GM19023 (cell line): ENCODE results near the gene DMD.
"Not testable (repeated sequence)": the region's sequence is repeated elsewhere in the genome, so short reads cannot be mapped to it uniquely, and the experiment has no call there.

Experiments used
- ATAC-seq: cut with Tn5 transposase; IDR thresholded peaks from one replicate; pipeline ENCODE4 v1.9.1; 2021; ENCODE audit warnings: mild to moderate bottlenecking, moderate library complexity; ENCODE audit not compliant: unreplicated experiment

Gene DMD

GRCh38 chrX:31383991-31384390, 1827.4 kb downstream of the DMD start:
- ATAC-seq: no peak

DNA sequence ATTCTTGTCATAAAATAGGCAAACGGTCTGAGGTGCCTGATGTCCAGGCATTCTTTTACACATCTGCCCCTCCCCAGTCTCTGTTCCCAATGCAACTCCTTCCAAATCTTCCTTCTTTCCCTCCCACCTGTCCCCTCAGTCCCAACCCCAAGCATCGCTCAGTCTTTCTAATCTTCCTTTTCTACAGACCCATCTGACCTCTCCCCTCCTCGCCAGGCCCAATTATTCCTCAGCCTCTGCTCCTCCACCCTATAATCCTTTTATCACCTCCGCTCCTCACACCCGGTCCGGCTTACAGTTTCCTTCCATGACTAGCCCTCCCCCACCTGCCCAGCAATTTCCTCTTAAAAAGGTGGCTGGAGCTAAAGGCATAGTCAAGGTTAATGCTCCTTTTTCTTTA, 1832.4 kb downstream of the DMD start:
- ATAC-seq: not testable (repeated sequence)

GRCh38 chrX:31377821-31378220, 1833.5 kb downstream of the DMD start:
- ATAC-seq: not testable (repeated sequence)

DNA sequence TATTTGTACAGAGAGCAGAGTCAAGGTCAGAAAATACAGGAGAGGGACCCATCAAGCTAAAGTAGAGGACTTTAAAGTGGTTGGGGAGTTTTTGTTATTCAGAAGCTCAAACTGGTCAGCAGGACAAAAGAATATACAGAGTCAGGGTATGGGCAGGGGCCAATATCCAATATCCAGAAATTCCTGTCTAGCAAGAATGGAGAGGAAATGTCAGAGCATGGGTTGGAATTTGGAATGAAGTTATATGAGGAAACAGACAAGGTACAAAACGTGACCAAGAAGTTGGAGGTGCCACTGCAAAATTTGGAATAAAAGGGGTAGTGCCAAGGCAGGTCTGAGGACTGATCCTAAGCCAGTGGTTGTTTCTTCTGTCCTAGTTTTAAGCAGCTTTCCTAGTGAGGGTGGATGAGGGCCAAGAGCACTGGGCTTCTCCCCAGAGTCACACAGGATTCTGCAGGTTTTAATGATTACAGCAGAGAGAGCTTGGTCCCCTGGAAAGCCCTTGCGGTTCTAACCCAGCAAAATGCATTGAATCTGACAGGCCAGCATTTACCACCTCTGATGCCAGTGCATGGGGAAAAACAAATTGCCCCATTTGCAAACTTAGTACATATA, 1834.8 kb downstream of the DMD start:
- no peak for ATAC-seq

DNA sequence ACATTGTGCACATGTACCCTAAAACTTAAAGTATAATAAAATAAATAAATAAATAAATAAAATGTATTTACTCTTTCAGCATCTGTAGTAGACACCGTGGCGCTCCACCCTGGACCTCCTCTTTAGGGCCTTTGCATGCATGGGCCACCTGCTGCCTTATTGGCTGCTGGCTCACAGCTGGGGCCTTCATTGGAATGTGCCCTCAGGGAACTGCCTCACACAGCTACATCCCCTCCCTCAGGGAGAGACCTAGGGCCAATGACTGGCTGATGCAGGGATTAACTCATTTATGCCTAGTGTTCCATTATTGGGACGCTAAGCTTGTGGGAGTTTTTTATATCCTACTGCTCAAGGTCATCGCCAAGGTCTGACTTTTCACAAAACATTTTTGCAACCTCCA, 1836.6 kb downstream of the DMD start:
- ATAC-seq: no peak

GRCh38 chrX:31371956-31372355, 1839.4 kb downstream of the DMD start:
- no peak for ATAC-seq

- no peak for ATAC-seq
These were observed 1843.5 kb downstream of the DMD start for GRCh38 chrX:31367816-31368215.

DNA sequence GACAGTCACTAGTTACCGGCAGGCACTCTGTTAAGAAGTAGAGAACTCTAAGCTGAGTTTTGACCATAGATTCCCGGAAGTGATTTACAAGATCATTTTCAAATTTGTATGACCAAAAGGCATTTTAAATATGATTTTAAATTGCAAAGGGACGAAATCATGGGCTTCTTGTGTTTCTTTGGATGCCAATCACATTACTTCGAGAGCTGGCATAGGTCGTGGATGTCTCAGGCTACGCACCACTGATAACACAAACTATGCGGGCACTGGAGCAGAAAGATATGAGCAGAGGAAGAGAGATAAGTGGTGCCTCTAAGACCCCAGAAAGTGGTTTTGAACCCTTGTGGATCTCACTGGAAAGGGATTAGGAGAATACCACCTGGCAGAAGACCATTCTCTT, 1845.3 kb downstream of the DMD start:
- ATAC-seq: no peak

- ATAC-seq: no peak
These were observed 1854.8 kb downstream of the DMD start for GRCh38 chrX:31356275-31357212.

GRCh38 chrX:31355206-31355955, 1856.0 kb downstream of the DMD start:
- ATAC-seq: no peak

DNA sequence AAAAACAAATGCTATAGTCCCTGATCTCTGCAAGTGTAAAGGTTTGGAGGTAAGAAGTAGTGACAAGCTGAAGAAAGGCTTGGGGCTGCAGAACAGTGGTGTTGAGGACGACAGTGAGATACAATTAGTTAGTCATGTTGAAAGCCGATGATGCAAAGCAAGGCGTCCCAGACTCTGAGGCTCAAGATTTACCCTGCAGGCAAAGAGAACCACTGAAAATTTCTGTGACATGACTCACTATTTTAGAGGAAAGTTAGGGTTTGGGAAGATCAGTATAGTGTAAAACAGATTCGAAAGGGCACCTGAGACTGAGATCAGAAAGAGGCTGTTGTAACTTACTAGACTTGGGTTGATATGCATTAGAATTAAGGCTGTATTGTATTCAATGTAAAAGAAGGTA, 1858.3 kb downstream of the DMD start:
- no peak for ATAC-seq

- ATAC-seq: no peak
These were observed 1860.6 kb downstream of the DMD start for GRCh38 chrX:31350808-31351074.

DNA sequence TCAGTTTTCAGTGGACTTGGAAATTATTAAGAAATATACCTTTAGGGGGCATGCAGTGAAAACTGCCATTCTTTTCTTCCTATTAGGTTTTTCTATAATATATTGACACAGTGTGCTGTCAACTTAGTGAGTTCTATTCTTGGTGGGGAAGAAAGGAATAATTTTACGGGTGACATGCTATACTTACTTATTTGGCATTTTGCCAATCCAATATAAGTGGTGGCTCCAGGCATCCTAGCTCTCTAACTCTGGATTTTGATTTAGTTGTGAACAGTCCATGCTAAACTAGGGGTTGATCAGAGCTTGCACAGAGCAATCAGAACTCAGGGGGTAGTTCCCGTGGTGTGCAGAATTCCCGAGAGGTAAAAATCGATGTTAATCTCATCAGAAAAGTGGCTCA, 1861.8 kb downstream of the DMD start:
- ATAC-seq: no peak

DNA sequence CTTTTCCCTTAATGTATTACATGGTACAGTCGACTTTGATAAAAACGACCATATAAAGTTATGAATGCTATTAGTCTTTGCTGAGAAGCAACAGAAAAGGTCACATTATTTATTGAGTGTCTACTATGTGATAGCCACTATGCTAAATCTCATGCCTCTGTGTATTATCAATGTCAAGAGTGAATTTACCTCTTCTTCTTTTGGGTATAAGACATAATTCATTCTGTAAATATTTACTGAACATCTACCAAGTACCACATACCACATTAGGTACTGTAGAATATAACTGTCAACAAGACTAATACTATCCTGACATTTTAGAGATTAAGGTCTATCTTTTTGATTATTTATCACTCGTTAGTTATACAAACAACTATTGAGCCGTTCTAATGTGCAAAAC, 1870.8 kb downstream of the DMD start:
- no peak for ATAC-seq

DNA sequence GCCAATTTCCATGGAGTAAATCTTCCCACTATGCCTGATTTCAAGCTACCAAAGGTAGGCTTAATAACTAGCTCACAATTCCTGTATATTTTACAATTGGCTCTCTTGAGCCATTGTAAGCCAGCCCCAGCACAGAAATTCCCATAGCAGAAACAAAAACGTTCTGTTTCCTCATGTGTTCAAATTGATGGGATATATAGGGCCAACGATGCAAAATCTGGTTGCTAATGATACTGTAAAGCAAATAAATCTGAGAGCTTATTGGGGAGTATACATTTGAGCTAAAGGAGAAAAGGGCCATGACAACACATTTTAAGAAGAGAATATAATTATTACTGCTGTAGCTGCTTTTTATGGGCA, 1872.4 kb downstream of the DMD start:
- no peak for ATAC-seq

DNA sequence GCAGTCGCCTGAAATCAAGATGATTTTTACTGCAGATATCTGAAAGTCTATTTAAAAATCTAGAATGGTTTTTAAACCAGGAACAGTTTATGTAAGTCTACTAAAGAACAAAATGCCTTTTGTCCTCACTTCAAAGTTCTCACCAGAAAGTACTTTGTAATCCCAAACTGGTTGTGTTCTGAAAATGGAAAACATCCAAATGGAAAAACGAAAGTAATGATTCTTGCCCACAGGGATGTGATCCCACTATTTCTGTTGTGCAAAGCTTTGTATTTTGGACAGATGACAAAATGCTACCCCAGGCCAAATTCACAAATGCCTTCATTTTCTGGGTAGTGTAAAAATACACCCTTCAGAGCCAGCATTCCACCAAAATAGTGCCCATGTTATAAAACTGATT, 1874.0 kb downstream of the DMD start:
- no peak for ATAC-seq

GRCh38 chrX:31336419-31336818, 1874.9 kb downstream of the DMD start:
- no peak for ATAC-seq

GRCh38 chrX:31334997-31335396, 1876.4 kb downstream of the DMD start:
- ATAC-seq: no peak

DNA sequence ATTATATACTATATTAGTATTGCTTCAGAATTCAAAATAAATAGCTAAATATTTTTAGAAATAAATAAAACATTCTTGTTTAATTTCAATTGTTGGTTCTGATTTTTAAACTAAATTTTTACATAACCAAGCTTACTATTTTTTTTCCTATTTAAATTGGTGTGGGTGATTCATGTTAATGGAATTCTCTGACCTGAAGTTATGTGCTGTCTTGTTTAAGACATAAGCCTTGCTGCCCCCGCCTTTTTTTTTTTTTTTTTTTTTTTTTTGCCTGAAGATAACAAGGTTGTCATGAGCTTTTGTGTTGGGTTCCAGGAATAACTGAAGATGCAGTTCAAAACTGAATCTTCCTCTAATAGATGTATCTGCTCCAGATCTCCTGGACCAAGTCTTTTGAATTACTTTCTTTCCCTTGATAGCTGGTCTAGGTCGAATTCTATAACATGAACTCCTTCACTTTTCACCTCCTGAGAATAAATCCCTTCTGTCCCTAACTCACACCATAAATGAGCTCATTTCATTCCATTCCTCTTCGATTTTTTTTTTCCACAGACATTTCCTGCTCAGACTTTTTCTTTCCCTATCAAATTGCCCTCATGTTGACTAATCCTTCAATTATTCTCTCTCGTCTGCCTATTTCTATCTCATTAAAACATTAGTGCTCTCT, 1878.1 kb downstream of the DMD start:
- ATAC-seq: no peak

DNA sequence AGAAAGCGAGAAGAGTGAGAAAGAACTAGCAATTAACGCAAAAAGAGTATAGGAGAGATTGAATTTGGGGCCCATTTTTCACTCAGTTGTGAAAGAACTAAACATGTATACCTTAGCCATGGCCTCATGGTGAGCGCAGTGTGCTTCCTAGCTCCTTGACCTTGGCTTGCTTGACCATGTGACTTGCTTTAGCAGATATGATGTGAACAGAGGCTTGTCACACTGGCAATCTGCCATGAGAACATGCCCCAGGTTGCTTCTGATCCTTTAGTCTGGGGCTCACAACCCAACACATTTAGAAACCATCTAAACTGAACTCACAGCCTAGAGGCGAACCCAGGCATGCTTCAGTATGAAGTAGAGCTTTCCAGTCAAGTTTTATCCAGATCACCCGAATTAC, 1879.4 kb downstream of the DMD start:
- no peak for ATAC-seq

- no peak for ATAC-seq
These were observed 1880.3 kb downstream of the DMD start for GRCh38 chrX:31331015-31331414.

GRCh38 chrX:31329298-31329697, 1882.1 kb downstream of the DMD start:
- no peak for ATAC-seq
